Medulla oblongata (tissue), 1 donor: ENCODE results near the gene DEXI.
A peak's percentile ranks its signal among the peaks of the same experiment; 100 is the strongest.

Experiments used
- DNase-seq: peaks from one replicate; pipeline ENCODE4 v3.0.0-alpha.2; 2015; ENCODE audit errors: extremely low spot score

DEXI gene

DNA sequence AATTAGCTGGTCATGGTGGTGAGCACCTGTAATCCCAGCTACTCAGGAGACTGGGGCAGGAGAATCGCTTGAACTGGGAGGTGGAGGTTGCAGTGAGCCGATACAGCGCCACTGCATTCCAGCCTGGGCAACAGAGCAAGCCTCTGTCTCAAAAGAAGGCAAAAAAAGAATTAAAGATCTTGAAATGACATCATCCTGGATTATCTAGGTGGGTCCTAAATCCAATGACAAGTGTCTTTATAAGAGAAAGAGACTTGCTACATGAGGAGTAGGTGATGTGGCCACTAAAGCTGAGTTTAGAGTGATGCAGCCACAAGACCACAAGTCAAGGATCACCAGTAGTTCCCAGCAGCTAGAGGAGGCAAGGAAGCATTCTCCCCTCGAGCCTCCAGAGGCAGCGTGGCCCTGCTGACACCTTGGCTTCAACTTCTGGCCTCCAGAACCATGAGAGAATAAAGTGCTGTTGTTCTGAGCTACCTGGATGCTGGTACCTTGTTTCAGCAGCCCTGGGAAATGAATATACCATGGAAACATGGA, 49.4 kb downstream of the DEXI start:
- no peak for DNase-seq

DNA sequence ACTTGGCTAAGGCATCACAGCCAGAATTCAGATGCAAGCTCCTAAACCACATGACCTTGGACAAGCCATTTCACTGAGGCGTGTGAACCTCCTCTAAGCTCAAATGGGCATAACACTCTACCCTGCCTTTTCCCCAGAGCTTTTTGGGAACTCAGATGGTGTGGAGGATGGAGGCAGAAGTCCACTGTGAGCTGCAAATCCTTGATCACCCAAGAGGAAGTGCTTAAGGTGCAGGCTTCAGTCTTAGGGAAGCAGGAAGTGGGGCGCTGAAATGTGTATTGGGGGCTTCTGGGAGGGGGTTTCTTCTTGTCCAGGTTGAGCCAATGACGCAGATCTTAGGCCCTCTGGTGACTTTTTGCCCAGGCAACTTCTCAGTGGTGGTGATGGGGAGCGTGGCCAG, 52.4 kb downstream of the DEXI start:
- no peak for DNase-seq

DNA sequence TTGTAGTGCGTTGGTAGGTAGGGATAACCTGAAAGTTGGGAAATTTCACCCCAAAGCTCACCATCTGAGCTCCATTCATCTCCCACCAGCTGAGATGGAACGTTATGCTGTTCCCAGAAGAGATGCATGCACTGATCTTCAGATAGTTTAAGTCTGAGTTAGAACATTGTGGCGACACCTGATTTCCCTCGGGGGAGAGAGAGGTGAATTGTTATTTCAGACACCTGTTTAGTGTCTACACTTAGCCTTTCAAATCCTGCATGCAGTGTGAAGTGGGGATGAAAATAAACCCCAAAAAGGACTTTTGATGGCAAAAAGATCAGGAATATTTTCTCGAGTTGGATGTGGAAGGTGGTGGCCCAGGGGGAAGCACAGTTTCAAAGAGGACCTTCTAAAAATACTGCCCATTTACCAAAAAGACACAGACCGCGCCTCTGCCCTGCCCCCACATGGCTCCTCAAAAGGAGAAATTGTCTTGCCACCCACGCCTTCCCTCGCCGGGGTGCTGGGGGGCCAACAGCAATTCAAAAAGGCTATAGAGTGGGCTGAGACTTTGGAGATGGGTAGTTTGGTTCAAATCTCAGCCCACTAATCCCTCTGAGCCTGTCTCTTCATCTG, 53.8 kb downstream of the DEXI start:
- DNase-seq, result peak; percentile 54

- peak; percentile 82 for DNase-seq
Observed at GRCh38 chr16:10885246-10885645, 57.0 kb downstream of the DEXI start.

DNA sequence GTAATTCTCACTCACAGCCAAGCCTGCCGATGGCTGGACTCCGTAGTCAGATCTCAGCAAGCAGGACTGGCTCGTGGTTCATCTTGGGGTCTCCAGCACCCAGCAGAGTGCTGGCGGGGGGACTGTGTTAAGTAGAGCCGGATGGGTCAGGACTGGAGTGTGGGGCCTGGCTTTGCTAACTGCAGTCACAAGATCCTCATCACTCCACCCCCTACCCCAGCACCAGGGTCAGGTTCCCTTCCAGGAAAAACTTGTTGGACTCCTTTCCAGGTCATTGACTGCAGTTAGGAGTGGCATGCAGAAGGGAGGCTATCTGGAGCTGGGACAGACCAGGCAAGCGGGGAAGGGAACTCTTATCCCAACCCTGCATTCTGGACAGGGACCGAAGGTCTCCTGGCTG, 59.3 kb downstream of the DEXI start:
- DNase-seq, result no peak

DNA sequence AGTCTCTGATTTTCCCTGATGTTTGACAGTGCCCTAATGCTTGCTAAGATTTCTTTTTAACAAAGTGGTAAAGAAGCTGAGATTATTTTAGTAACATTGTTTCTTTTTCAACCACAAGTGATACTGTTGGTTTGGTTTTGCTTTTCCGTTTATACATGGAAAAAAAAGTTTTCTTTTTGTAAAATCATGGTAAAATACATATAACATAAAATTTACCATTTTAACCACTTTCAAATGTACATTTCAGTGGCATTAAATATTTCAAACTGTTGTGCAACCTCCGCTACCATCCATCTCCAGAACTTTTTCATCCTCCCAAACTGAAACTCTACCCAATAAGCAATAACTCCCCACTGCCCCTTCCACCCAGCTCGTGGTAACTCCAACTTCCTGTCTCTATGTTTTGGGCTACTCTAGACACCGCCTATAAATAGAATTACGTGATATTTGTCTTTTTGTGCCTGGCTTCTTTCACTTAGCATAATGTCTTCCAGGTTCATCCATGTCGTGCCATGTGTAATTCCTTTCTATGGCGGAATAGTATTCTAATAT, 60.7 kb downstream of the DEXI start:
- DNase-seq, result no peak

- peak; percentile 39 for DNase-seq
Observed at GRCh38 chr16:10880594-10881452, 61.4 kb downstream of the DEXI start.

GRCh38 chr16:10879681-10880589, 62.3 kb downstream of the DEXI start:
- DNase-seq, result no peak
